Measurements from ENCODE around the gene FARP1.

DNA sequence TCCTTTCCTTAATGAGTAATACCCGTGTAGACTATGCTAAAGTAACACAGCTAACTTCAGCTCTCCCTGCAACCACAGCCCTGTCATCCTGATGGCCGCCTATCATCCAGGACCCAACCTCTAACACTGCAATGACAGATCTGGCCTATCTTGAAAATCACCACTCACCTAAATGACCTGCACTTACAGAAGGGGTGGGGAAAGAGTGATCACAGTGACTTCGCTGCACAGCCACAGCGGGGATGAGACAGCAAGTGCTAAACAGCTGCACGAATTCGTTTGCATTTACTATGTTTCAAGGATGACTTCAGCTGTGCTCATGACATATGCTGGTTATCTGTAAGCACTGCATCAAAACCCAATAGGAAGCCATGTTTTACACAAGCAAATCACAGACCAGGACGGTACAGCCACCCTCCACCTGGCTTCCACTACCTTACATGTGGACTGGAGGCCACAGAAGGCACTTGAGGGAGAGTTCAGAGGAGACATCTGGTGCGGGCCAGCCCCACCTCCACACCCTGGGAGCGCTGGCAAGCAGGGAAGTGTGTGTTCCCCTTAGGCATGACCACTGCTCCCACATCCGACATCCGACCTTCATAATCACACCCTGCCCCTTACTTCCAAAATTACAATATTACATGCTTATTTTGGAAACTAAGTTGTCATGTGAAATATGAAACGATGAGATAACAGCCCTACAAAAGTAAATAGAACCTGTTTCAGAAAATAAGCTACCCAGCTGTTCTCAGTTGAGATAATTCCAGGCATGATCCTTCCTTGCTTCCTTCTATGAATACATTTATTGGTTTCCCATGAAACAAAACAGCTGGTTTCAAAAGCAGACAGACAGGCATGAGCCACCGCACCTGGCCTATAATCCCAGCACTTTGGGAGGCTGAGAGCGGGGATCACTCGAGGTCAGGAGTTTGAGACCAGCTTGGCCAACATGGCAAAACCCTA is 338.3 kb downstream of the FARP1 start:
- no peak for TF ChIP-seq GATA2 (IDR thresholded peaks at IDR 0.05; ENCODE audit: low read depth, low read length)
- TF ChIP-seq GATA3 (IDR thresholded peaks at IDR 0.05; ENCODE audit: low read depth, low read length): no peak

Data from SH-SY5Y (cell line).